Thyroid gland (tissue), 4 donors: ENCODE results near the gene ERBB2. TPM values are rescaled to one million over a fixed set of nuclear protein-coding genes. Genes with fewer than 3 reads are reported as not detected.

ENCODE experiments used
- DNase-seq, 2 donors: peaks; one replicate each; pipeline ENCODE4 v3.0.0-alpha.2; 2019
- H3K27ac ChIP-seq, 3 donors: fragments of 200-600 bp; sonication (generic); 1 replicate in 2 of 3; 2 replicates in 1 of 3; pipeline ENCODE4 v1.5.1; 2016 to 2019; ENCODE audit warnings: mild to moderate bottlenecking in 1 of 3, moderate library complexity in 1 of 3
- H3K27me3 ChIP-seq: fragments of 200-600 bp; sonication (generic); one replicate; pipeline ENCODE4 v1.5.1; 2019
- H3K36me3 ChIP-seq, 2 donors: fragments of 200-600 bp; sonication (generic); one replicate each; pipeline ENCODE4 v1.5.1; 2016 to 2019
- H3K4me1 ChIP-seq, 2 donors: fragments of 200-600 bp; sonication (generic); one replicate each; pipeline ENCODE4 v1.5.1; 2017 to 2019
- H3K4me3 ChIP-seq, 3 donors: fragments of 200-600 bp; sonication (generic); replicated peaks in 1 of 3; 1 replicate in 2 of 3; 2 replicates in 1 of 3; pipeline ENCODE4 v1.5.1; 2016; ENCODE audit warnings: mild to moderate bottlenecking in 1 of 3
- H3K9me3 ChIP-seq: fragments of 200-600 bp; sonication (generic); one replicate; pipeline ENCODE4 v1.5.1; 2017
- POLR2A ChIP-seq, 2 donors: fragments of 450-650 bp; IDR thresholded peaks; one replicate each; pipeline ENCODE4 v1.6.1; 2017; ENCODE audit warnings: antibody characterized with exemption in 2 of 2, mild to moderate bottlenecking in 2 of 2, moderate library complexity in 1 of 2
- WGBS, 2 donors: methylation state at CpG; one replicate each; pipeline ENCODE4 v1.1.5; 2017; 5-methylcytosine and 5-hydroxymethylcytosine counted together
- intact Hi-C: fragments of 100-400 bp; cut with DNase I; formaldehyde crosslinking; loops from one replicate; pipeline ENCODE4 v1.15.1; 2023
- total RNA-seq, 4 donors: library from RNA; depleted of rRNA; stranded (reverse); fragments of >200 nt; gene quantifications; one replicate each; pipeline ENCODE4 v1.2.3, GENCODE V29; 2016
- TF ChIP-seq, protein P1 (sequence below), 6 experiments: fragments of 200-600 bp in 3 of 6; fragments of 450-650 bp in 3 of 6; sonication (generic) in 3 of 6; IDR thresholded peaks; one replicate each; pipeline ENCODE4 v1.5.1; 2016 to 2019; ENCODE audit warnings: antibody characterized with exemption in 6 of 6, mild to moderate bottlenecking in 2 of 6, inconsistent platforms in 1 of 6, moderate library complexity in 1 of 6

ERBB2 gene
- total RNA-seq, 4 donors from 2014 or later: 74.3 to 170 (median 139) TPM

DNA sequence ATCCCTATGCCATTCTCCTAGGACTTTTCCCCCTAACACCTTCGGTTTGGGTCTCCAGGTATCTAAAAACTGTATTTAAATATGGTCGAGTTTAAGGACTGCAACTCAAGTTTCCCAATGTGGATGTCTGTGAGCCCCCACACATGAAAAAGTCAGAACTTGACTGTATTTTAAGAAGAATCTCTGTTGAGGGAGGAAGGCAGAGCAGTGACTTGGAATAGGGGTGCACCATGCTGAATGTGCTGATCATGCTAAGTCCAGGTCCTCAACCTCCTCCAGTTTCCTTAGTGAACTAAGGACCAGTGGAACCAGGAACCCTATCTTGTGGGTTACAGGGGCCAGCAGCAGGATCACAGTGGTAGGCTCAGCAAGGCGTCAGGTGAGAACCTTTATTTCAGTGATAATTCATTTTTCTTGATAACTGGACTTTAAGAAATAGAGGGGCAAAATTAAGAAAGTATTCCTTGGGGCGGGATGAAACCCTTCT lies 57.4 kb downstream of the ERBB2 start:
- H3K27ac ChIP-seq: no peak overlapping the region
- H3K9me3 ChIP-seq: no peaks in the 10 kb centered on the region
- TF ChIP-seq, protein P1, sequence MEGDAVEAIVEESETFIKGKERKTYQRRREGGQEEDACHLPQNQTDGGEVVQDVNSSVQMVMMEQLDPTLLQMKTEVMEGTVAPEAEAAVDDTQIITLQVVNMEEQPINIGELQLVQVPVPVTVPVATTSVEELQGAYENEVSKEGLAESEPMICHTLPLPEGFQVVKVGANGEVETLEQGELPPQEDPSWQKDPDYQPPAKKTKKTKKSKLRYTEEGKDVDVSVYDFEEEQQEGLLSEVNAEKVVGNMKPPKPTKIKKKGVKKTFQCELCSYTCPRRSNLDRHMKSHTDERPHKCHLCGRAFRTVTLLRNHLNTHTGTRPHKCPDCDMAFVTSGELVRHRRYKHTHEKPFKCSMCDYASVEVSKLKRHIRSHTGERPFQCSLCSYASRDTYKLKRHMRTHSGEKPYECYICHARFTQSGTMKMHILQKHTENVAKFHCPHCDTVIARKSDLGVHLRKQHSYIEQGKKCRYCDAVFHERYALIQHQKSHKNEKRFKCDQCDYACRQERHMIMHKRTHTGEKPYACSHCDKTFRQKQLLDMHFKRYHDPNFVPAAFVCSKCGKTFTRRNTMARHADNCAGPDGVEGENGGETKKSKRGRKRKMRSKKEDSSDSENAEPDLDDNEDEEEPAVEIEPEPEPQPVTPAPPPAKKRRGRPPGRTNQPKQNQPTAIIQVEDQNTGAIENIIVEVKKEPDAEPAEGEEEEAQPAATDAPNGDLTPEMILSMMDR (IDR thresholded peaks at IDR 0.05): no peak
- TF ChIP-seq POLR2A (IDR thresholded peaks at IDR 0.05): no peak
- no peak overlapping the region for H3K4me3 ChIP-seq
- H3K4me1 ChIP-seq: peaks cover 5 to 17% of the 10 kb centered on the region in 2 donors
- intact Hi-C loops: no loop called here
- WGBS, 2 donors: 92 to 93% methylated on average over 4 of the region's 4 CpGs
- no peaks in the 10 kb centered on the region for H3K27me3 ChIP-seq
- H3K36me3 ChIP-seq: no peaks in the 10 kb centered on the region
- no peak for DNase-seq

DNA sequence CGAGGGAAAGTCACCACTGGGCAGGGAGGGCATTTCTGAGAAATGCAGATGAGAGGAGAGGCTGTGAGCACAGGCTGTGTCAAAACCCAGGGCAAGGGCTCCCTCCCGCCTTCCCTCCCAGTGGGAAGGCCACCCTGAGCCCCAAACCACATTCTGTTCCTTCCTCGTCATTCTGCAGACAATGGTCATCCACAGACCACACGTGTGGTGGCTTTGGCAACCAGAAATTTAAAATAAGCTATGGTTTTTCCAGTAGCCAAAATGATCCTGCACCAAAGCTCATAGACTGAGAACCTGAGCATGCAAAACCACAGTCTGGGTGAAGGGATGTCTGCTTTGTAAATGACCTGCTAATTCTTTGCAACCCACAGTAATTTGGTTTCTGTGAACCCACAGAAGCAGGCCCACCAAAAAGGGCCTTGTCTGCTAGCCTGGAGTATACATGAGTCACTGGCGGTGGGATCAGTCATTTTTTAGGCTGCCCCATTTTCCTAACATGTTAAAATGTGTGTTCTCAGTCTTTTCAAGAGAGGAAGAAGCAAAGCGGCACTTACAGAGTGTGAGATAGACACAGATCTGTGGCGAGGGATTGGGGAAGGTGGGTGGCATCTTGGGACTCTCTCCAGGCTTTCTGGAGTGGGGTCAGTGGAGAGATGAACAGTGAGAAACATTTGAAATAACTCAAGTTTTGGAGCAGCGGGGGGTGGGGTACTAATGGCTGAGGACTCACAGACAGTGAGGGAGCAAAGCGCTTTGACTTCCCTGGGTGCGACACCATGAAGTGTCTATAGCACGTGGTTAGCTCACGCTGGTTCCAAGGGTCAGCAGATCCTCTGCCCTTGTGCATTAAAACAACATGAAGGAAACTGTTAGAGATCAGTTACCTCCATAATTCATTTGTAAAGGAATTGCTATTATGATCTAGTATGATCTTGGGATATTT lies 58.3 kb downstream of the ERBB2 start:
- WGBS, 2 donors: 73 to 81% methylated on average over 12 of the region's 12 CpGs
- Histone ChIP-seq H3K9me3 (no peaks in the 10 kb centered on the region), H3K36me3 (no peaks in the 10 kb centered on the region), H3K4me1 (peaks cover 4 to 13% of the 10 kb centered on the region in 2 donors), H3K4me3 (no peak overlapping the region), H3K27ac (no peak overlapping the region), H3K27me3 (no peaks in the 10 kb centered on the region)
- no peak for TF ChIP-seq POLR2A (IDR thresholded peaks at IDR 0.05)
- TF ChIP-seq, protein P1 (IDR thresholded peaks at IDR 0.05): no peak
- intact Hi-C loops: no loop called here
- DNase-seq: no peak

GRCh38 chr17:39759204-39759603 lies 59.3 kb downstream of the ERBB2 start:
- Histone ChIP-seq H3K36me3 (no peaks in the 10 kb centered on the region), H3K4me1 (peaks cover 0 to 8% of the 10 kb centered on the region in 2 donors), H3K9me3 (no peaks in the 10 kb centered on the region), H3K27ac (no peak overlapping the region), H3K4me3 (no peak overlapping the region), H3K27me3 (no peaks in the 10 kb centered on the region)
- TF ChIP-seq, protein P1 (IDR thresholded peaks at IDR 0.05): no peak
- no peak for TF ChIP-seq POLR2A (IDR thresholded peaks at IDR 0.05)
- intact Hi-C loops: no loop called here
- WGBS, 2 donors: 89 to 96% methylated on average over 5 of the region's 5 CpGs
- no peak for DNase-seq

- H3K36me3 ChIP-seq: no peaks in the 10 kb centered on the region
- TF ChIP-seq, protein P1 (IDR thresholded peaks at IDR 0.05): no peak
- no peak for TF ChIP-seq POLR2A (IDR thresholded peaks at IDR 0.05)
Observed at GRCh38 chr17:39761861-39762496, 62.1 kb downstream of the ERBB2 start.

More at GRCh38 chr17:39761861-39762496, 62.1 kb downstream of the ERBB2 start:
- Histone ChIP-seq H3K27ac (no peak overlapping the region), H3K4me3 (no peak overlapping the region), H3K9me3 (no peaks in the 10 kb centered on the region), H3K27me3 (no peaks in the 10 kb centered on the region), H3K4me1 (no peaks in the 10 kb centered on the region)
- intact Hi-C loops: no loop called here
- 91 to 94% methylated on average over 8 to 10 of the region's 10 CpGs for WGBS, 2 donors
- DNase-seq: no peak
